Endodermal cell (in vitro differentiated cells): ENCODE results near the gene OR1F1. TPM values are rescaled to one million over a fixed set of nuclear protein-coding genes. Genes with fewer than 3 reads are reported as not detected.
"Not testable (repeated sequence)": the region's sequence is repeated elsewhere in the genome, so short reads cannot be mapped to it uniquely, and the experiment has no call there.

ENCODE experiments used
- DNase-seq: peaks from one replicate; pipeline ENCODE4 v3.0.0-alpha.2; 2017
- H3K27ac ChIP-seq: 2 replicates; pipeline ENCODE4 v1.5.1; 2013; ENCODE audit warnings: mild to moderate bottlenecking, low read depth, low read length, moderate library complexity
- H3K27me3 ChIP-seq: 2 replicates; pipeline ENCODE4 v1.6.1; 2013; ENCODE audit warnings: mild to moderate bottlenecking, low read length, moderate library complexity; ENCODE audit not compliant: insufficient read depth, control insufficient read depth, poor library complexity, severe bottlenecking
- H3K36me3 ChIP-seq: 2 replicates; pipeline ENCODE4 v1.7.0; 2013; ENCODE audit warnings: mild to moderate bottlenecking, low read length, moderate library complexity; ENCODE audit not compliant: control insufficient read depth, insufficient read depth
- H3K4me1 ChIP-seq: one replicate; pipeline ENCODE4 v1.7.0; 2013; ENCODE audit warnings: low read length; ENCODE audit not compliant: control insufficient read depth, insufficient read depth
- H3K4me3 ChIP-seq: 2 replicates; pipeline ENCODE4 v1.5.1; 2013; ENCODE audit warnings: mild to moderate bottlenecking, low read length, moderate library complexity
- H3K9ac ChIP-seq: 2 replicates; pipeline ENCODE4 v1.6.1; 2013; ENCODE audit warnings: mild to moderate bottlenecking, low read length, moderate library complexity; ENCODE audit not compliant: poor library complexity, severe bottlenecking; ENCODE audit errors: extremely low read depth
- H3K9me3 ChIP-seq: 2 replicates; pipeline ENCODE4 v1.6.1; 2013; ENCODE audit warnings: mild to moderate bottlenecking, low read length, moderate library complexity; ENCODE audit not compliant: control insufficient read depth
- H3K27ac Mint-ChIP-seq: 2 replicates; pipeline ENCODE4 v1.8.0; 2020; ENCODE audit warnings: mixed read lengths
- H3K27me3 Mint-ChIP-seq: 2 replicates; pipeline ENCODE4 v1.8.0; 2021; ENCODE audit warnings: mild to moderate bottlenecking, mixed read lengths; ENCODE audit not compliant: insufficient read depth
- H3K36me3 Mint-ChIP-seq: 2 replicates; pipeline ENCODE4 v1.8.0; 2020; ENCODE audit warnings: low read depth, mixed read lengths
- H3K4me1 Mint-ChIP-seq: 2 replicates; pipeline ENCODE4 v1.8.0; 2020; ENCODE audit warnings: mixed read lengths
- H3K4me3 Mint-ChIP-seq: 2 replicates; pipeline ENCODE4 v1.8.0; 2020; ENCODE audit warnings: mild to moderate bottlenecking, moderate library complexity, mixed read lengths
- H3K9me3 Mint-ChIP-seq: 2 replicates; pipeline ENCODE4 v1.8.0; 2020; ENCODE audit warnings: mild to moderate bottlenecking, mixed read lengths
- CTCF ChIP-seq: fragments of 200-600 bp; sonication (generic); conservative IDR thresholded peaks from 2 replicates; pipeline ENCODE4 v1.5.0; 2021; ENCODE audit warnings: antibody characterized with exemption, mild to moderate bottlenecking
- WGBS, 2 experiments: methylation state at CpG; one replicate each; pipeline versions ENCODE4 v1.1.5 to v1.1.7; 2013; ENCODE audit warnings: missing lambda C conversion rate in 2 of 2, mixed read lengths in 1 of 2; ENCODE audit not compliant: insufficient coverage in 1 of 2, insufficient read length in 1 of 2; 5-methylcytosine and 5-hydroxymethylcytosine counted together
- total RNA-seq, 2 donors: library from RNA; stranded (reverse); fragmentation: NEBNext Ultra II Directional in 1 of 2; extraction: Animal tissue kit (Norgen Biotek cat#: 25700) in 1 of 2; gene quantifications; 2 replicates in 1 of 2; 3 replicates in 1 of 2; pipeline ENCODE4 v1.2.1, GENCODE V29; 2021

The OR1F1 gene
- total RNA-seq, 2 donors from 2014 or later: 0.29 TPM; not detected in 1

GRCh38 chr16:3202903-3203539, 15.0 kb downstream of the OR1F1 start:
- no peak for TF ChIP-seq CTCF
- Mint-ChIP-seq H3K36me3 (no peaks in the 10 kb centered on the region), H3K4me3 (no peak overlapping the region), H3K27me3 (peaks cover 53% of the 10 kb centered on the region), H3K9me3 (peaks cover 44% of the 10 kb centered on the region), H3K4me1 (no peaks in the 10 kb centered on the region), H3K27ac (no peak overlapping the region)
- Histone ChIP-seq H3K9me3 (peaks cover 18% of the 10 kb centered on the region), H3K9ac (no peak overlapping the region), H3K36me3 (no peaks in the 10 kb centered on the region), H3K27ac (no peak overlapping the region), H3K4me3 (no peak overlapping the region), H3K27me3 (peaks cover 36% of the 10 kb centered on the region), H3K4me1 (no peaks in the 10 kb centered on the region)
- DNase-seq: no peak
- 77 to 79% methylated on average over 5 to 6 of the region's 6 CpGs for WGBS, 2 experiments

GRCh38 chr16:3205939-3206338, 17.9 kb downstream of the OR1F1 start:
- not testable (repeated sequence) for H3K4me1 Mint-ChIP-seq, H3K4me1 ChIP-seq, H3K36me3 ChIP-seq, H3K4me3 Mint-ChIP-seq, DNase-seq, H3K27ac ChIP-seq, H3K4me3 ChIP-seq, H3K36me3 Mint-ChIP-seq, H3K9ac ChIP-seq, H3K27ac Mint-ChIP-seq
- peaks cover 14% of the 10 kb centered on the region for H3K27me3 ChIP-seq
- 63 to 82% methylated on average over 2 to 3 of the region's 3 CpGs for WGBS, 2 experiments
- H3K9me3 Mint-ChIP-seq: peaks cover 65% of the 10 kb centered on the region
- peaks cover 19% of the 10 kb centered on the region for H3K9me3 ChIP-seq
- H3K27me3 Mint-ChIP-seq: peaks cover 32% of the 10 kb centered on the region

- TF ChIP-seq CTCF: no peak
- no peaks in the 10 kb centered on the region for H3K27me3 ChIP-seq
- Mint-ChIP-seq H3K27ac (no peak overlapping the region), H3K4me1 (no peaks in the 10 kb centered on the region), H3K27me3 (peaks cover 25% of the 10 kb centered on the region), H3K4me3 (no peak overlapping the region), H3K36me3 (peaks cover 2% of the 10 kb centered on the region), H3K9me3 (peaks cover 76% of the 10 kb centered on the region)
- DNase-seq: no peak
- H3K4me3 ChIP-seq: no peak overlapping the region
- 59 to 71% methylated on average over 16 to 19 of the region's 19 CpGs for WGBS, 2 experiments
- H3K36me3 ChIP-seq: no peaks in the 10 kb centered on the region
- no peak overlapping the region for H3K27ac ChIP-seq
- H3K4me1 ChIP-seq: no peaks in the 10 kb centered on the region
- peaks cover 24% of the 10 kb centered on the region for H3K9me3 ChIP-seq
- no peak overlapping the region for H3K9ac ChIP-seq
Measured at GRCh38 chr16:3207086-3207953, 19.3 kb downstream of the OR1F1 start.
